Measurements from ENCODE around the gene CRACR2A.

Gene CRACR2A

DNA sequence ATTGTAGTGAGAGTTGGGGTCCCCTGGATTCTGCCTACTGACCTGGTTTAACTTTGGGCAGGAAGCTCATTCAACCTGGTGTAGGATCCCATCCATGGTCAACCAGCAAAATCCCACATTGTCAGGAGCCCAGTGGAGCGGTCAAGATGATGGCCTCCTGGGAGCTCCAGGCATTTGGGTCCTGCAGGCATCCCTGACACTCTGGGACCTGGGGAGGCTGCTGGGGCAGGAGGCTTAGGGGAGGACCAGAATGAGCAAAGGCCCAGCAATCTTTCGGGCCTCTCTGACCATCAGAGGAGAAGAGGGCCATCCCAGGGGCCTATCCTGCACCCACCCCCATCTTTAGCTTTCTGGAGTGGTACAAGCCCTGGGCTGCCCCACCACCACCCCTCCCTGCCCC, 157.9 kb downstream of the CRACR2A start:
- no peak for ATAC-seq

DNA sequence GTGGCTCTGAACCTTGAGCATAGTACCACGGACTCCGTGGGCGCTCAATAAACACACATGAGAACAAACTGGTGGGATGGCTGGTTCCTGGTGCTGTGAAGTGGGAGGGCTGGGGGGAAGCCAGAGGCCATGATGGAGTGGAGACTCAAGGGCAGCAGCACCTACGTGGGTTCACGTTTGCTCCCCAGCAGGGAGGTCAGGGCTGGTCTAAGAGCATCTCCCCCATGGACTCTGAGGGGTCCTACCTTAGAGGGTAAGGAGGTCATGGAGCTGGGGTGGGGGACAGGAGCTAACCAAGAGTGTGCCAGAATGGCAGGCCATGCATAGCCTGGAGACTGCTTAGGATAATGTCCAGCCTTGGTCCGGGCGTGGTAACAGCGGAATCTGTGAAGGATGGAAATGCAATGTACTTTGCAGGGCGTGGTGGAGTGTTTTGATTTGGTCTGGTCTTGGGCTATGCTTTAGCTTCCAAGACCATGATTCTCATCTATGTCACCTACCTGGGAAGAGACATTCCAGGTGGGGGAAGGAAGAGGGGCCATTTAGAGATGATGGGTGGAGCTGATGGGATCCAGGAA, 158.9 kb downstream of the CRACR2A start:
- no peak for ATAC-seq

DNA sequence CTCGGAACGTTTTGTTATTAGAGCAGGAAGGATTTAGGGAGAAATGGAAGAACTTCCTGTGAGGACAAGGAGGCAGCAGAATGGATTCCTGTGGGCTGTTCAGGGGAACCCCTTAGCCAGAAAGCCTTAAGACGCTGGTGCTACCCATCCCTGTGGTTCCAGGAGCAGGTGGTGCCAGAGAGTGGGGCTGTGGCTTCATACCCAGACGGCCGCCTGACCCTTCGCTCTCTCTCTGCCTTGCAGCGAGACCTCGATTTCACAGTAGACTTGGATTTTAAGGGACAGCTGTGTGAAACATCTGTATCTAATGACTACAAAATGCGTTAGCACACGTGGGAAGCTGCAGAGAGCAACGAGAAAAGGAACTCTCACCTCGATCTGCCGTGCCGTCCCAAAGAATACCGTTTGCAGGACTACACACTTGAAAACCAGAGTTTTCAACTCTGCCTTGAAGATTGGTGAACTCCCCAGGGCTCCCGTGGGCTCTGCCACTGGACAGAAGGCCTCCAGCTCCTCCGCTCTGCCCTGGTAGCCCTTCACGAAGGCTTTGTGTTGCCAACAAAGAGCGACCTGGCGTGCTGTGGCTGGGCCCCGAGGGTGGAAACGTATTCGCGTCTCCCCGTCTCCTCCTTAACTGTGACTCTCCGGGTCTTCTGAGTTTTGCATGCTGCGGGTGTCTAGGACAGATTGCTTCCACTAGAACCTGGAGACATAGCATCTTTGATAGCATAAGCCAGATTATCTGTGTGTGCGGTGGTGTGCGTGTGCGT, 159.9 kb downstream of the CRACR2A start:
- no peak for ATAC-seq

DNA sequence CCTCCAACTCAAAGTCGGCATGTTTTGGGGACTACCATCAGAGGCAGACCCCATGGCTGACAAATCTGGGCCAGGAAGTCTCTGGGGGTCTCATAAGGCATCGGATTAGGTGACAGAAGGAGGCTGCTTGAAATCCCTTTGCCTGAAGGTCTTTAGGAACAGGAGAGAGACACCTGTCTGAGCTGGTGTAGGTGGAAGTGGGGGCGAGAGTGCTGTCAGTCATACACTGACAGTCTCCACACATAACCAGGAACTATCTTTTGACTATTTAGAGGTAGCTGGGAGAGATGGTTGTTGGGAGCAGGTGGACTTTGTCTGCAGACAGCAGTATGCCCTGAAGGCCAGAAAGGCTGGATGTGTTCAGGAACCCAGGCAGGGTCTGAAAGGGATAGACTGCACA, 163.2 kb downstream of the CRACR2A start:
- no peak for ATAC-seq

DNA sequence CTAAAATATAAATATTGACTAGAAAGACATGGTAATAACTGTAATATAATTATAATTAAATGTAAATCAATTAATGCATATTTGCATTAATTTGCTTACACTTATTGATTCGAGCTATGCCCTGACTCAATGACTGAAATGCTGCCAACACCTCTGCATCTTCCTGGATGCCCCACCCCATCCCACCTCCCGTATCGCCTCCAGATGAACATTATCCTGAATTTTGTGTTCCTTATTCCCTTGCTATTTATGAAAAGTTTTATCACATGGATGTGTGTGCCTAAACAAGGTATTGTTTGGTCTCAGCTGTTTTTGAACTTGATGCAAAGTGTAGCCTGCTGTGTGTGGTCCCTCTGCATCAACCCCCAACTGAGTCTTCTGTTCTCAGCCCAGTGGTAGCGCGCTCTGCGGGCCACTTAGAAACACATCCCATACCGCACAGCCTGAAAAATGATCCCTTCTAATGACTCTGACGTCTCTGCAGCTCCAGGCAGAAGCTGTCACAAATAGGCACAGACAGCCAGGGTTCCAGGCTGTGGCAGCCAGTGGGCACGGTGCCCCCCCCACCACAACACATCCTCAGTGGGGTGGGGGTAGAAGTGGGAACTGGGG, 165.4 kb downstream of the CRACR2A start:
- ATAC-seq: no peak

DNA sequence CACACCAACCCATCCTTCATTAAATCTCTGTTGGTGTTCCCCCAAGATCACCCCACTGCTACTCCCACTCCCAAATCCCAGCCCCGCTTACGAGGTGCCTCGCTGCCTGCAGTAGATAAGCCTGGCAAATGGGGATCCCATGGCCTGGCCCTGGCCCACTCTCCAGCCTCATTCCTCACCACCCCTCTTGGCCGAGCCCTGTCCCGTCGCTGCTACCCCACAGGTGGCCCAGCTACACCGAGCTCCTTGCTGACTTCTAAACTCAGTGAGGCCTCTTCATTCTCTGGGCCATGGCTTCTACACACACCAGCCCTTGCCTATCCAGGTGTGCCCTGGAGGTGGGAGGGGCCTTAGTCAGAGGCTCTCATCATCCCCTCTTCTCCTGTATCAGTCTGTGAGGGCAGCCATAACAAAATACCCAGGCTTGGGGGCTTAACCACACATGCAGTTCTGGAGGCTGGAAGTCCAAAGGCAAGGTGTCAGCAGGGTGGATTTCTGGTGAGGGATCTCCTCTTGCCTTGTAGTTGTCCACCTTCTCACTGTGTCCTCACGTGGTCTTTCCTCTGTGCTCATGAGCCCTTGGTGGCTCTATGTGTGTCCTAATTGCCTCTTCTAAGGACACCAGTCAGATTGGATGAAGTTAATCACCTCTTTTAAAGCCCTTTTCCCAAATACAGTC, 169.1 kb downstream of the CRACR2A start:
- ATAC-seq: no peak

DNA sequence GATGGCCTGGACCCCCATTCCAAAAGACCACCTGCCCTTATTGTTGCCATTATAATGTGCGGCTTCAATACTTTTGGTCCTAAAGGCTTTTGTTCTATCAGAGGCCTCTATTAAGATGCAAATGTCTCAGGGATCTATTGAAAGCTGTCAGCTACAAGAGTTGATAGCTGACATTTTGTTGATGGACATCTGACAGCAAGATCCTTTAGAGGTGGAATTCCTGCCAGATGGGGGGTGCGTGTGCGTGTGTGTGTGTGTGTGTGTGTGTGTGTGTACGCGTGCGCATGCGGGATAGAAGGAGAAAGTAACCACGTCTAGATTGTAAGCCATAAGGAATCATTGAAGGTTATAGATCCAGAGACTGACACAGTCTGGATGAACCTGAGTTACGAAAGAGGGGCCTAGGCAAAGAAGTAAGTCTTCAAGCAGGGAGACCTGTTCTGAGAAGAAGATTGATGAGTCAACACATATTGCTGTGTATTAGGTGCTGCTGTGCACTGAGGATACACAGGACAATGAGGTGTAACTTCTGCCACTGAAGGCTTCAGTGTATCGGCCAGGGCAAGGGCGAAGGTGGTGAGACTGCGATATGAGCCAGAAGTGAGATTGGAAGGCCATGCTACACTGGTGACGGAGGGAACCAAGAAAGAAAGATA, 172.7 kb downstream of the CRACR2A start:
- ATAC-seq: no peak

DNA sequence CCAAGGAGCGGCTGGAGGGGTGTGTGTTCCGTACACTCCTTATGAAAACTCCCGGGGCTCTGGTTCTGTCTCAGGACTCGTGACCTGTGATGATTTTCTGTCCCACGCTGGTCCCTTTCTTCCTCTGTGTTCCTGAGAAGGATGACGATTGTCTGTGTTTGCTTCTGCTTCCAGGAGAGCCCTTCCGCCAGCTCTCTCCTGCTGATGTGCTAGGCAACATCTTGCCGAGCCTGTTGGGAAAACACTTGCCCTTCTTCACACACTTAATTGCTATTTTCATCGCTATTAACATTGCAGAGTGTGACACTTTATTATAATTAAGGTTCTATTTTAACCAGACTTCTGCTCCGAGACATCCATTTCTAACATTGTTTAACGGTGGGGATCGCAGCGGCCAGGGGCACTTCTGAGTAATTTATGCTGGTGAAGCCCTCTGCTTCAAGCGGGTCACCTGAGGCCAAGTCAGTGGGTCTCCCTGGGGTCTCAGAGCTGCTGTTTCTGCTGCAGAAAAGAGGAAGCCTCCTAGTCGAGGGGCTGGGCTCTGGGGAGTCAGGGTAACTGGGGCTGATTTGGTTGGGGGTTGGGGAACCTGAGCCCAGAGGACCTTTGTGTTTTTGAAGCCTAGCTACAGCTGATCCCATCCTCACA, 173.3 kb downstream of the CRACR2A start:
- ATAC-seq: no peak

DNA sequence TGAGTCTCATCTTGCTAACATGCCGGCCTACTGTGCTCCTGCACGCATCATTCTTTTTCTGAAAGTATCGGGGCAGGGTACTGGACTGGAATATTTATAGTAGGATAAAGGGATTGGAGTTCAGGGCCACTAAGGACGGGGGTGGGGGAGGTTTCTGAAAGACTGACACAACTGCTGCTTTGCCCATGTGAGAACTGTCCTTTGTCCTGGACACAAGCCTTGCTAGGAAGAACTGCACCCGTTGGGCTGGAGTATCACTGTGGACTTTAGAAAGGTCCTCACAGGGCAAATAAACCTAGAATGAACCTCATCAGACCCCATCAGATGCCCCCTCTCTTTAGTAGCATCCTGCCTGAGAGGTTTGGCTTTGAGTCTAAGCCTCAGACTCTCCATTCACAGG, 174.4 kb downstream of the CRACR2A start:
- ATAC-seq: no peak

DNA sequence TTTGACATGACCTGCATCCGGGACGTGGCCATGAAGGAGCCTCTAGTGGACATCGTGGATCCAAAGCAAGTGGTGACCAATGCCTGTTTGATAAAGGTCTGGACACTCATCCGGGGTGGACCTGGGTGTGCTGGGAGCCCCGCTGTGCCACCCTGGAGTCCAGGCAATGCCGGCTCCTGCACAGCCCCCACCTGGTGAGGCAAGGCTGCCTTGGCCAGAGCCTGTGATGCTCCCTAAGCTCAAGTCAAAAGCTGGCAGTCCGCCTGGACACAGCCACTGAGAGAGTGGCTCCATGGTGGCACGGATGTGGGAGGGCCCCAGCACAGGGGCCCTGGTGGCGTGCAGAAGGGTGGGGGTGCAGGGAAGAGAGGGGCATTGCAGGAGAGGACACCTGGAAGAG, 176.0 kb downstream of the CRACR2A start:
- ATAC-seq: no peak

DNA sequence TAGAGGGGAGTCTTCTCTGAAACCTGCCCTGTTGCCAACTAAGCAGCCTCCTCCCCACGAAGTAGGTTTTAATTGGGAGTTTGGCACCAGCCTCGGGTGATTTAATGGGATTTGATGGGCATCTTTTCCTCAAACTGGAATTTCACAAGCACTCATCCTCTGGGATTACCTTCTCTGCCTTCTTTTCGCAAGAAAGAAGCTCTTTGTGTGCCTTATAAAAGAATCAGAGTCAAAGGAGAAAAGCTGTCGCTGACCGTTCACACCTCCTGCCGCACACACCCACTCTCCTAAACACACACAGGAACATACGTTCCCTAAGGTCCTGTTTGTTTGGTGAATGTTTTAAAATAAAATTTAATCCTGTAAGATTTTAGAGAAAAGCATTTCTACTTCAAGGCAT, 177.9 kb downstream of the CRACR2A start:
- no peak for ATAC-seq

DNA sequence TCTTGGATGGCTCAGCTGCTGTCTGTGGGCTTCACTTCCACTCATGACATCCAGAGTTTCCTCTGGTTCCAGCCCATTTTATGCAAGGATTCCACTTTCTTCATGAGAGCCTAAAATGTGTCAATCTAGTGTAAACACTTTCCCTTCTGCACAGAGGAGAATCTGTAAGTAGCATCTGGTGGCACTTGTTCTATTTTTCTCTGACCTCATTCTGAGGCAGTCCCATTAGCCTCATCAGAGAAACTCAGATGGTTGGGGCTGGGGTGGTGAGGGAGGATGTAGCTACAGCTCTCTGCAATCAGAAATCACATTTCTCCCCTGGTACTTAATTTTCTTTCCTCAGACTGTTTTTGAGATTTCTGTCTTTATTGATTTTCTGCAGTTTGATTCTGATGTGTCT, 180.3 kb downstream of the CRACR2A start:
- no peak for ATAC-seq

DNA sequence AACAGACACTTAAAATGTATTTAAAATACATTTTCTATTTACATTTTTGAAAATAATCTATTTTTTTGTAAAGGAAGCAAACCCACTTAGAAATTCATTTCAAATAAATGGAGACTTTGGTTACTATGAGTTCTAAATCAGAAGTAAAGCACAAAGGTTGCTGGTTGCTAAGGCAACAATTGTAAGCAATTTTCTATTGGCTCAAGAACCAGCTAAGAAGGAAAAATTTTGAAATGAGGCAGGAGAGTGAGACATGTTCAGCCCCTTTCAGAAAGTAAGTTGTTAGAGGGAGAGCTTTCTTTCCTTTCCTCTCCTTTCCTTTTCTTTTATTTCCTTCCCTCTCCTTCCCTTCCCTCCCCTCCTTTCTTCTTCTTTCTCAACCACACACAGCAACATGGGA, 181.2 kb downstream of the CRACR2A start:
- ATAC-seq: no peak

DNA sequence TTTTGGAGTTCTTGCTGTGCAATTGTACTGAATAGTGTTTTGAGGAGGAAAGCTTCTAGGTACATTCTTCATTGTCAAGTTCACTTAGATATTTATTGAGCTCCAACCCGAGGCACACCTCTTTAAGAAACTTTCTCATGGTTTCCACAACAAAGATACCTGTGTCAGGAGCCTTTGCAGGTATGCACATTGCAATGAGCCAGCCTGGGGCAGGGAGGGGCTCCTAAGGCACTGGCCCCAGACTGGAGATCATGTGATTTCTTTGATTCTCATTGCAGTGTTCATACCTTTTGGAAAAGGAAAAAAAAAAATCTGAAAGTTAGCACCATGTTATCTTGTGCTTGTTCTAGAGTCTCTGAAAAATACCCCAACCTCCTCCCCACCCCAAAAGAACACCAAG, 181.6 kb downstream of the CRACR2A start:
- ATAC-seq: no peak

DNA sequence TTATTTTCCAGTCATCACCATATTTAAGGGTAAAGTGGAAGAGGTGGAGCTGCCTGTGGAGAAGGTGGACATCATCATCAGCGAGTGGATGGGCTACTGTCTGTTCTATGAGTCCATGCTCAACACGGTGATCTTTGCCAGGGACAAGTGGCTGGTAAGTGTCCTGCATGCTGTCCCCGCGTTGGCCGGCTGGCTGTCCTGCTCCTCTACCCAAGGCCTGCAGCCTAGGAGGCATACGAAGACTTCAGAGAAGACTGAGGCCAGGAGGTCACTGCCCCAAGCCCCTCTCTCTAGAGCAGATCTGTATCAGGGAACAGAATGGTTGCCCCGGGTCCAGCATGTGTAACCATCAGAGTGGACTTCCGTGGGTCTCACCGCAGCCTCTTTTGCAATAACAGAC, 184.2 kb downstream of the CRACR2A start:
- ATAC-seq: no peak

DNA sequence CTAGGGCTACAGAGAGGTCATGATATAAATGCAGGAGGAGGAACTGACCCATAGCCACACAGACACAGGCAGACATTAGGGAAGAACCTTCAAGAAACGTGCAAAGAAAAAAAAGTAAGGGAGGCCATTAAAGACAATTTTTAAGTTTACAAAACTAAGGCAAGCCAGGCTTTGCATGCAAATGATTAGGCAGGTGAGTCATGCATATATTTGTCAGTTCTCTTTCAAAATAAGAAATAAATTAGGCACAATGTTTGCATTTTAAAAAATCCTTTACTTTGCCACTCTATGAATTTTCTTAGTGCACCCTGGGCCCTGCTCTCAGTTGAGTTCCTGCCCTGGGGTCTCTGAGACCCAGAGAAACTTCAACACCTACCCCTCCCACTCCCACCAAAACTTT, 186.9 kb downstream of the CRACR2A start:
- ATAC-seq: no peak

Measured in activated CD4-positive, CD25-positive, alpha-beta regulatory T cell treated with anti-CD3 and anti-CD28 coated beads, Interleukin-2, amount 50 U/mL, for 24 hours (primary cell).